B cell (primary cell): ENCODE data around the gene SMOC1. TPM values are rescaled to one million over a fixed set of nuclear protein-coding genes. Genes with fewer than 3 reads are reported as not detected.

ENCODE experiments used
- ATAC-seq: fragments of 200-7000 bp; cut with Tn5 transposase; one replicate; pipeline ENCODE4 v1.10.0; 2021; ENCODE audit warnings: low read depth, mild to moderate bottlenecking, moderate number of reproducible peaks, moderate library complexity
- CTCF ChIA-PET: fragments of 350-600 bp; sonication (Branson Sonifier 250); formaldehyde crosslinking; loops from one replicate; lab custom pipeline; 2021; ENCODE audit warnings: antibody characterized with exemption, inconsistent platforms; lab: Charles Lee
- POLR2A ChIA-PET: fragments of 350-600 bp; sonication (Branson Sonifier 250); formaldehyde crosslinking; loops from one replicate; lab custom pipeline; 2021; ENCODE audit warnings: antibody characterized with exemption; lab: Charles Lee
- DNase-seq: peaks from one replicate; pipeline ENCODE4 v3.0.0; 2013
- H2AFZ ChIP-seq: 2 replicates; pipeline ENCODE4 v1.6.1; 2012; ENCODE audit warnings: mild to moderate bottlenecking, low read depth, low read length; ENCODE audit not compliant: insufficient read depth, poor library complexity, severe bottlenecking
- H3K27ac ChIP-seq, 2 donors: 1 replicate in 1 of 2; 2 replicates in 1 of 2; pipeline ENCODE4 v1.5.1; 2012 to 2013; ENCODE audit warnings: low read length in 2 of 2, mild to moderate bottlenecking in 2 of 2, moderate library complexity in 1 of 2
- H3K27me3 ChIP-seq, 4 experiments: fragments of 200-600 bp in 1 of 4; sonication (generic) in 1 of 4; replicated peaks in 1 of 4; 1 replicate in 2 of 4; 2 replicates in 2 of 4; pipeline versions ENCODE4 v1.6.1 to v1.7.0; 2013 to 2016; ENCODE audit warnings: low read length in 3 of 4, mild to moderate bottlenecking in 2 of 4, mixed read lengths in 1 of 4, moderate library complexity in 1 of 4; ENCODE audit not compliant: insufficient read depth in 4 of 4, control insufficient read depth in 3 of 4; ENCODE audit errors: control extremely low read depth in 1 of 4
- H3K36me3 ChIP-seq, 2 experiments: replicated peaks in 1 of 2; 1 replicate in 1 of 2; 2 replicates in 1 of 2; pipeline versions ENCODE4 v1.6.1 to v1.7.1; 2013; ENCODE audit warnings: low read length in 1 of 2; ENCODE audit not compliant: insufficient read depth in 2 of 2, control insufficient read depth in 1 of 2; ENCODE audit errors: control extremely low read depth in 1 of 2, extremely low read depth in 1 of 2
- H3K4me1 ChIP-seq, 2 donors: fragments of 200-600 bp in 1 of 2; sonication (generic) in 1 of 2; 1 replicate in 1 of 2; 2 replicates in 1 of 2; pipeline versions ENCODE4 v1.5.1 to v1.6.1; 2013 to 2017; ENCODE audit warnings: low read length in 2 of 2; ENCODE audit not compliant: control insufficient read depth in 2 of 2, insufficient read depth in 2 of 2
- H3K4me2 ChIP-seq: replicated peaks from 2 replicates; pipeline ENCODE3; 2012; ENCODE audit warnings: mild to moderate bottlenecking, low read depth, low read length; ENCODE audit not compliant: poor library complexity, severe bottlenecking
- H3K4me3 ChIP-seq, 5 experiments: fragments of 200-600 bp in 1 of 5; sonication (generic) in 1 of 5; 1 replicate in 3 of 5; 2 replicates in 2 of 5; pipeline versions ENCODE4 v1.5.1 to v1.7.0; 2011 to 2016; ENCODE audit warnings: low read length in 4 of 5, mild to moderate bottlenecking in 4 of 5, low read depth in 2 of 5, control low read depth in 1 of 5, moderate library complexity in 1 of 5; ENCODE audit not compliant: insufficient read depth in 1 of 5; ENCODE audit errors: control extremely low read depth in 1 of 5, extremely low read depth in 1 of 5
- H3K79me2 ChIP-seq: fragments of 200-600 bp; sonication (generic); one replicate; pipeline ENCODE4 v1.6.0; 2016; ENCODE audit warnings: low read length; ENCODE audit not compliant: control insufficient read depth, insufficient read depth
- H3K9ac ChIP-seq: fragments of 200-600 bp; sonication (generic); 2 replicates; pipeline ENCODE4 v1.6.1; 2017; ENCODE audit warnings: mild to moderate bottlenecking, low read length, moderate library complexity
- H3K9me3 ChIP-seq, 3 donors: one replicate each; pipeline versions ENCODE4 v1.6.1 to v1.7.1; 2013; ENCODE audit warnings: low read length in 2 of 3; ENCODE audit not compliant: control insufficient read depth in 2 of 3, insufficient read depth in 1 of 3; ENCODE audit errors: control extremely low read depth in 1 of 3
- H4K20me1 ChIP-seq: 2 replicates; pipeline ENCODE4 v1.6.0; 2012; ENCODE audit warnings: mild to moderate bottlenecking, low read length; ENCODE audit not compliant: insufficient read depth, control insufficient read depth, poor library complexity, severe bottlenecking
- H3K27ac Mint-ChIP-seq: one replicate; pipeline ENCODE4 v1.8.0; 2021; ENCODE audit warnings: mixed read lengths
- H3K27me3 Mint-ChIP-seq: one replicate; pipeline ENCODE4 v1.8.0; 2021; ENCODE audit warnings: mixed read lengths
- H3K4me1 Mint-ChIP-seq: one replicate; pipeline ENCODE4 v1.8.0; 2021; ENCODE audit warnings: mixed read lengths
- H3K4me3 Mint-ChIP-seq: one replicate; pipeline ENCODE4 v1.8.0; 2021; ENCODE audit warnings: mixed read lengths
- H3K9me3 Mint-ChIP-seq: one replicate; pipeline ENCODE4 v1.8.0; 2022; ENCODE audit warnings: mixed read lengths; ENCODE audit not compliant: insufficient read depth
- CTCF ChIP-seq: fragments of 200-600 bp; IDR thresholded peaks from one replicate; pipeline ENCODE4 v1.8.0; 2022; ENCODE audit warnings: antibody characterized with exemption, mild to moderate bottlenecking
- EZH2 ChIP-seq: IDR thresholded peaks from 2 replicates; pipeline ENCODE4 v1.6.1; 2012; ENCODE audit warnings: borderline replicate concordance, low read depth, mild to moderate bottlenecking, moderate library complexity, low read length; ENCODE audit not compliant: insufficient read depth, poor library complexity, severe bottlenecking
- WGBS: methylation state at CpG from one replicate; pipeline ENCODE4 v1.1.5; 2013; ENCODE audit warnings: missing lambda C conversion rate; ENCODE audit not compliant: insufficient coverage; 5-methylcytosine and 5-hydroxymethylcytosine counted together
- intact Hi-C: fragments of 100-400 bp; cut with micrococcal nuclease; formaldehyde crosslinking; loops from one replicate; pipeline ENCODE4 v1.10.0; 2022
- polyA plus RNA-seq: library from polyadenylated mRNA; depleted of rRNA; stranded (reverse); fragments of >200 nt; gene quantifications from 2 replicates; pipeline ENCODE4 v1.2.3, GENCODE V29; 2012
- total RNA-seq, 2 donors: library from RNA; stranded (reverse); fragments of 120-200 nt in 1 of 2; gene quantifications; 1 replicate in 1 of 2; 2 replicates in 1 of 2; pipeline versions ENCODE4 v1.2.3 to v1.2.4, GENCODE V29; 2013 to 2022

The SMOC1 gene
- total and polyA plus RNA-seq, 2 donors (not counting 1 experiment from before 2014, with no cell fraction given), result 0.04 to 0.84 TPM

GRCh38 chr14:69880893-69881292 is 1.7 kb downstream of the SMOC1 start:
- CTCF ChIA-PET, result no interaction called here
- intact Hi-C loops, result no loop called here
- Histone ChIP-seq H3K79me2 (no peaks in the 10 kb centered on the region), H3K9me3 (no peaks in the 10 kb centered on the region), H2AFZ (no peak overlapping the region), H3K27ac (no peak overlapping the region), H3K4me3 (no peak overlapping the region), H4K20me1 (no peaks in the 10 kb centered on the region), H3K27me3 (peaks cover 0 to 13% (median 9%) of the 10 kb centered on the region in 4 experiments), H3K4me1 (peaks cover 0 to 4% of the 10 kb centered on the region in 2 donors), H3K36me3 (no peaks in the 10 kb centered on the region), H3K9ac (no peak overlapping the region), H3K4me2 (no peak overlapping the region)
- ATAC-seq (no peak), DNase-seq (no peak)
- H3K4me3 Mint-ChIP-seq, result no peak overlapping the region
- peaks cover 68% of the 10 kb centered on the region for H3K27me3 Mint-ChIP-seq
- no peak overlapping the region for H3K27ac Mint-ChIP-seq
- no peaks in the 10 kb centered on the region for H3K9me3 Mint-ChIP-seq
- peaks cover 2% of the 10 kb centered on the region for H3K4me1 Mint-ChIP-seq
- TF ChIP-seq CTCF (no peak), EZH2 (no peak)
- 65% methylated on average over 5 of the region's 5 CpGs for WGBS
- POLR2A ChIA-PET, result no interaction called here

GRCh38 chr14:69882116-69882864 is 3.1 kb downstream of the SMOC1 start:
- 82% methylated on average over 7 of the region's 11 CpGs for WGBS

More at GRCh38 chr14:69882116-69882864, 3.1 kb downstream of the SMOC1 start:
- H3K27me3 Mint-ChIP-seq, result peaks cover 64% of the 10 kb centered on the region
- H3K36me3 ChIP-seq, result no peaks in the 10 kb centered on the region
- H2AFZ ChIP-seq, result no peak overlapping the region
- no peak for ATAC-seq
- TF ChIP-seq EZH2 (no peak), CTCF (no peak)
- DNase-seq, result no peak
- ChIA-PET CTCF (no interaction called here), POLR2A (no interaction called here)
- no peak overlapping the region for H3K27ac ChIP-seq
- no peaks in the 10 kb centered on the region for H3K9me3 ChIP-seq
- no peak overlapping the region for H3K27ac Mint-ChIP-seq
- H4K20me1 ChIP-seq, result no peaks in the 10 kb centered on the region
- peaks cover 0 to 4% of the 10 kb centered on the region in 2 donors for H3K4me1 ChIP-seq
- no peak overlapping the region for H3K4me2 ChIP-seq
- H3K4me3 ChIP-seq, result no peak overlapping the region
- H3K9ac ChIP-seq, result no peak overlapping the region
- no peaks in the 10 kb centered on the region for H3K79me2 ChIP-seq
- intact Hi-C loops, result no loop called here
- H3K4me3 Mint-ChIP-seq, result no peak overlapping the region
- no peaks in the 10 kb centered on the region for H3K9me3 Mint-ChIP-seq
- H3K27me3 ChIP-seq, result peaks cover 0 to 13% (median 9%) of the 10 kb centered on the region in 4 experiments
- peaks cover 2% of the 10 kb centered on the region for H3K4me1 Mint-ChIP-seq
